OCI-LY1 (cell line): Measurements from ENCODE around the gene CEP19.
"Not testable (repeated sequence)": the region's sequence is repeated elsewhere in the genome, so short reads cannot be mapped to it uniquely, and the experiment has no call there.

ENCODE experiments used
- H2AFZ ChIP-seq: fragments of 200-600 bp; sonication (generic), shearing (Covaris generic); 2 replicates; pipeline ENCODE4 v1.6.0; 2014; ENCODE audit warnings: antibody characterized with exemption, mild to moderate bottlenecking, low read length
- H3F3A ChIP-seq: fragments of 200-600 bp; sonication (generic), shearing (Covaris generic); 2 replicates; pipeline ENCODE4 v1.6.0; 2014; ENCODE audit warnings: mild to moderate bottlenecking, antibody characterized with exemption, low read length, moderate library complexity; ENCODE audit not compliant: insufficient read depth
- H3K27ac ChIP-seq: fragments of 200-600 bp; sonication (generic); 2 replicates; pipeline ENCODE4 v1.5.1; 2014; ENCODE audit warnings: low read length, mixed run types, mild to moderate bottlenecking, low read depth; ENCODE audit not compliant: poor library complexity, severe bottlenecking
- H3K27me3 ChIP-seq: fragments of 200-600 bp; sonication (generic); 2 replicates; pipeline ENCODE4 v1.6.0; 2014; ENCODE audit warnings: antibody characterized with exemption, mild to moderate bottlenecking, low read length, moderate library complexity; ENCODE audit not compliant: insufficient read depth
- H3K36me3 ChIP-seq: fragments of 200-600 bp; sonication (generic); 2 replicates; pipeline ENCODE4 v1.6.1; 2014; ENCODE audit warnings: mild to moderate bottlenecking, antibody characterized with exemption, low read length, moderate library complexity, mixed read lengths; ENCODE audit not compliant: insufficient read depth
- H3K4me1 ChIP-seq: fragments of 200-600 bp; sonication (generic); 2 replicates; pipeline ENCODE4 v1.5.1; 2014; ENCODE audit warnings: mild to moderate bottlenecking, low read length, moderate library complexity; ENCODE audit not compliant: insufficient read depth, severe bottlenecking
- H3K4me2 ChIP-seq: fragments of 200-600 bp; sonication (generic), shearing (Covaris generic); 2 replicates; pipeline ENCODE4 v1.6.1; 2014; ENCODE audit warnings: low read length
- H3K4me3 ChIP-seq: fragments of 200-600 bp; sonication (generic); 2 replicates; pipeline ENCODE4 v1.5.1; 2014; ENCODE audit warnings: low read length, low read depth, mild to moderate bottlenecking, mixed read lengths; ENCODE audit not compliant: poor library complexity, severe bottlenecking
- H3K79me2 ChIP-seq: fragments of 200-600 bp; shearing (Covaris generic); 2 replicates; pipeline ENCODE4 v1.6.1; 2016; ENCODE audit warnings: mixed run types, low read length, mixed read lengths; ENCODE audit not compliant: insufficient read depth
- H3K9ac ChIP-seq: fragments of 200-600 bp; sonication (generic), shearing (Covaris generic); 2 replicates; pipeline ENCODE4 v1.6.1; 2014; ENCODE audit warnings: mild to moderate bottlenecking, low read length, mixed read lengths
- H3K9me2 ChIP-seq: fragments of 200-600 bp; sonication (generic), shearing (Covaris generic); 2 replicates; pipeline ENCODE4 v1.6.1; 2014; ENCODE audit warnings: low read depth, mild to moderate bottlenecking, low read length, mixed read lengths
- H3K9me3 ChIP-seq: fragments of 200-600 bp; shearing (Covaris generic); 2 replicates; pipeline ENCODE4 v1.6.1; 2014; ENCODE audit warnings: low read length, mixed read lengths
- H4K20me1 ChIP-seq: fragments of 200-600 bp; sonication (generic), shearing (Covaris generic); 2 replicates; pipeline ENCODE4 v1.6.0; 2016; ENCODE audit warnings: mild to moderate bottlenecking, low read length; ENCODE audit not compliant: insufficient read depth
- EZH2 ChIP-seq: fragments of 200-600 bp; sonication (generic), shearing (Covaris generic); IDR thresholded peaks from 2 replicates; pipeline ENCODE4 v1.8.0; 2017; ENCODE audit warnings: borderline replicate concordance, mixed run types, mild to moderate bottlenecking, antibody characterized with exemption, low read length, moderate library complexity, mixed read lengths
- TF ChIP-seq, protein P1 (sequence below): fragments of 200-600 bp; sonication (generic), shearing (Covaris generic); IDR thresholded peaks from 2 replicates; pipeline ENCODE4 v1.5.1; 2017; ENCODE audit warnings: mild to moderate bottlenecking, antibody characterized with exemption, low read length, moderate library complexity, mixed read lengths

The CEP19 gene

DNA sequence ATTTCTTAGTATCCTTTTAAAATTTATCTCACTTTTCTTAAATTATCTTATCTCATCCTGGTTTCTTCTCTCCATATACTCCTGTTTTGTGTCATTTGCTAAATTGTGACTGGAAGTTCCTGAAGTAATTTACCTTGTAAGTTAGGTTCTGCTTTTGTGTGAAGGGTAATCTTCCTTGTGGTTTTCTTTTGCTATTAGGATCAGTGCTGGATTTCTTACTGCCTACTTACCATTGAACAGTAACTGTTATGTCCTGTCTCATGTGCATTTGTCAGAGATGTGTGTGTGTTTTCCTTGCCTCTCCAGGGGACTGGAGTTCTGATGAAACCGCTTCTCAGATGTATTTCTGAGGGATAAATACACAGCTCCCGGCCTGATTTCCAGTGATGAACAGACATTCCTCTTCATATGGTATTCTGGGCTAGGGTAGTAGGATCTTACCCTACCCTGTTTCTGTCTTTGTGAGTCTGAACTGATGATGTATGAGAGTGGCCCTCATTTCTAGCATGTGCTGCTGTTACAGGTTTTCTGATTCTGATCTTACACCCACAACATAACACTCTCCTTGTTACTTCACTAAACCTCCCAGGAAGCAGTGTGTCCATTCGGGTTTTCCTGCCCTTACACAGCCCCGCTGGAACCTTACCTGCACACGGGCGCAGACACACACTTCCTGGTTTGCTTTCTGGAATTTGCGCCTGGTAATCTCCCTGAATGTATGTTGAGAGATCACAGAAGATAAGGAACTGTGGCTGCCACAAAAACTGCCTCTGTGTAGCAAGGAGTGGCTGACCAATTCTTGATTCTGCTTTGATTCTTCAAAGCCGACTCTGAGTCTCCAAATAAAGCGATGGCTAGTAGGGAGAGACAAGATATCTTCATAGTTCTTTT, 42.3 kb upstream of the CEP19 start:
- H3K36me3 ChIP-seq = peaks cover 86% of the 10 kb centered on the region
- no peaks in the 10 kb centered on the region for H3K9me2 ChIP-seq
- peaks cover 92% of the 10 kb centered on the region for H3K79me2 ChIP-seq
- peaks cover 4% of the 10 kb centered on the region for H3K4me1 ChIP-seq
- H3K27me3 ChIP-seq = no peaks in the 10 kb centered on the region
- TF ChIP-seq, protein P1, sequence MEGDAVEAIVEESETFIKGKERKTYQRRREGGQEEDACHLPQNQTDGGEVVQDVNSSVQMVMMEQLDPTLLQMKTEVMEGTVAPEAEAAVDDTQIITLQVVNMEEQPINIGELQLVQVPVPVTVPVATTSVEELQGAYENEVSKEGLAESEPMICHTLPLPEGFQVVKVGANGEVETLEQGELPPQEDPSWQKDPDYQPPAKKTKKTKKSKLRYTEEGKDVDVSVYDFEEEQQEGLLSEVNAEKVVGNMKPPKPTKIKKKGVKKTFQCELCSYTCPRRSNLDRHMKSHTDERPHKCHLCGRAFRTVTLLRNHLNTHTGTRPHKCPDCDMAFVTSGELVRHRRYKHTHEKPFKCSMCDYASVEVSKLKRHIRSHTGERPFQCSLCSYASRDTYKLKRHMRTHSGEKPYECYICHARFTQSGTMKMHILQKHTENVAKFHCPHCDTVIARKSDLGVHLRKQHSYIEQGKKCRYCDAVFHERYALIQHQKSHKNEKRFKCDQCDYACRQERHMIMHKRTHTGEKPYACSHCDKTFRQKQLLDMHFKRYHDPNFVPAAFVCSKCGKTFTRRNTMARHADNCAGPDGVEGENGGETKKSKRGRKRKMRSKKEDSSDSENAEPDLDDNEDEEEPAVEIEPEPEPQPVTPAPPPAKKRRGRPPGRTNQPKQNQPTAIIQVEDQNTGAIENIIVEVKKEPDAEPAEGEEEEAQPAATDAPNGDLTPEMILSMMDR = no peak
- no peak for TF ChIP-seq EZH2
- peaks cover 44% of the 10 kb centered on the region for H3K9me3 ChIP-seq
- no peak overlapping the region for H3K4me2 ChIP-seq
- no peaks in the 10 kb centered on the region for H3F3A ChIP-seq
- H2AFZ ChIP-seq = no peak overlapping the region
- H3K9ac ChIP-seq = no peak overlapping the region
- H4K20me1 ChIP-seq = no peaks in the 10 kb centered on the region
- H3K4me3 ChIP-seq = no peak overlapping the region
- no peak overlapping the region for H3K27ac ChIP-seq

DNA sequence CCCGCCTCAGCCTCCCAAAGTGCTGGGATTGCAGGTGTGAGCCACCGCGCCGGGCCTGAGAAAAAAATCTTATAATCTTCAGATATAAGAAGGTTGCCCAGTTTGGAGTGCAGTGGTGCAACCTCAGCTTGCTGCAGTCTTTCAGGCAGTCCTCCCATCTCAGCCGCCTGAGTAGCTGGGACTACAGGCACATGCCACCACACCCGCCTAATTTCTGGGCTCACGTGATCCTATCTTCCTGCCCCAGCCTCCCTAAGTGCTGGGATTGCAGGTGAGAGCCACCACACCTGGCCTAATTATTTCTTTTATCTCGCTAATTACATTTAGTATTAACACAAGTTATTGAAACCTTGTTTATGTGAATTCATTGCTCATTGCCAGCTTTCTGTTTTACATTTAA, 41.2 kb upstream of the CEP19 start:
- H3K36me3 ChIP-seq = peaks cover 96% of the 10 kb centered on the region
- no peak overlapping the region for H3K27ac ChIP-seq
- peaks cover 92% of the 10 kb centered on the region for H3K79me2 ChIP-seq
- H2AFZ ChIP-seq = no peak overlapping the region
- peaks cover 15% of the 10 kb centered on the region for H3K4me1 ChIP-seq
- H3K9ac ChIP-seq = no peak overlapping the region
- H3K27me3 ChIP-seq = no peaks in the 10 kb centered on the region
- no peaks in the 10 kb centered on the region for H3K9me2 ChIP-seq
- no peak overlapping the region for H3K4me3 ChIP-seq
- H3K4me2 ChIP-seq = no peak overlapping the region
- no peaks in the 10 kb centered on the region for H4K20me1 ChIP-seq
- H3K9me3 ChIP-seq = peaks cover 44% of the 10 kb centered on the region
- no peak for TF ChIP-seq EZH2
- TF ChIP-seq, protein P1 = no peak
- H3F3A ChIP-seq = no peaks in the 10 kb centered on the region

DNA sequence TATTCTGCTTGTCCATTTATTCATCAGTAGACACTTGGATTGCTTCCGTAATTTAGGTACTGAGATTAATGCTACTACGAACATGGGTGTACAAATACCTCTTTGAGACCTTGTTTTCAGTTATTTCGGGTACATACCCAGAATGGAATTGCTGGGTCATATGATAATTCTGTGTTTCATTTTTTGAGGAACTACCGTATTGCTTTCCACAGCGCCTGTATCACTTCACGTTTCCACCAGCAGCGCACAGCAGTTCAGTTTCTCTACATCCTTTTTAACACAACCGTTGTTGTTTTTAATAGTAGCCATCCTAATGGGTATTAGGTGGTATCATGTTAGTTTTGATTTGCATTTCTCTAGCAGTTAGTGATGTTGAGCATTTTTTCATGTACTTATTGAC, 37.1 kb upstream of the CEP19 start:
- H3K36me3 ChIP-seq = peaks cover 86% of the 10 kb centered on the region

DNA sequence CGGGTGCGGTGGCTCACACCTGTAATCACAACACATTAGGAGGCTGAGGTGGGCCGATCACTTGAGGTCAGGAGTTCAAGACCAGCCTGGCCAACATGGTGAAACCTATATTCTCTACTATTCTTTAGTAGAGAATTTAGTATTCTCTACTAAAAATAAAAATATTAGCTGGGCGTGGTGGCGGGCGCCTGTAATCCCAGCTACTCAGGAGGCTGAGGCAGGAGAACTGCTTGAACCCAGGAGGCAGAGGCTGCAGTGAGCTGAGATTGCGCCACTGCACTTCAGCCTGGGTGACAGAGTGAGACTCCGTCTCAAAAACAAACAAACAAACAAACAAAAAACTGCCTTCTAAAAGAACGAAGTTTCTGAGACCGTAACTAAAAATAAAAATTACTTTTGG, 31.5 kb upstream of the CEP19 start:
- not testable (repeated sequence) for H3K27me3 ChIP-seq, H4K20me1 ChIP-seq, H3K9me2 ChIP-seq, H3K9ac ChIP-seq, H3K4me2 ChIP-seq, H3K9me3 ChIP-seq, H2AFZ ChIP-seq, H3K27ac ChIP-seq, H3K4me3 ChIP-seq
- Histone ChIP-seq H3F3A (0 out of 2 replicates have a peak, but pooled peaks cover 10% of the 10 kb centered on the region), H3K79me2 (peaks cover 86% of the 10 kb centered on the region), H3K36me3 (peaks cover 39% of the 10 kb centered on the region), H3K4me1 (peaks cover 24% of the 10 kb centered on the region)

More for the DNA sequence above, 37.1 kb upstream of the CEP19 start:
- no peaks in the 10 kb centered on the region for H4K20me1 ChIP-seq
- peaks cover 11% of the 10 kb centered on the region for H3K9me3 ChIP-seq
- TF ChIP-seq, protein P1 = no peak
- TF ChIP-seq EZH2 = no peak
- no peak overlapping the region for H2AFZ ChIP-seq
- peaks cover 16% of the 10 kb centered on the region for H3K4me1 ChIP-seq
- 0 out of 2 replicates have a peak, but pooled peaks cover 10% of the 10 kb centered on the region for H3F3A ChIP-seq
- H3K9me2 ChIP-seq = no peaks in the 10 kb centered on the region
- no peaks in the 10 kb centered on the region for H3K27me3 ChIP-seq
- peak overlapping the region; percentile 0; the same call in 1 of the 2 replicates for H3K4me2 ChIP-seq
- no peak overlapping the region for H3K9ac ChIP-seq
- no peak overlapping the region for H3K4me3 ChIP-seq
- peaks cover 97% of the 10 kb centered on the region for H3K79me2 ChIP-seq
- peak overlapping the region; percentile 15 for H3K27ac ChIP-seq
